ENCODE results near the gene TAS2R7. TPM values are rescaled to one million over a fixed set of nuclear protein-coding genes. Genes with fewer than 3 reads are reported as not detected.

The TAS2R7 gene
- polyA plus RNA-seq, 1 of the 3 experiments (the other 2 are of a cell fraction) = not detected

GRCh38 chr12:10842862-10843261 is 40.4 kb upstream of the TAS2R7 start:
- POLR2A ChIA-PET = no interaction called here
- no peak for DNase-seq
- Histone ChIP-seq H3K9me3 (no peaks in the 10 kb centered on the region), H3K27ac (ENCODE audit: low read depth in 2 of 2, low read length in 1 of 2) (no peak overlapping the region), H3K27me3 (ENCODE audit: insufficient read depth) (no peaks in the 10 kb centered on the region), H3K4me3 (ENCODE audit: low read depth in 2 of 2, low read length in 1 of 2) (no peak overlapping the region), H3K4me2 (no peak overlapping the region), H3K36me3 (replicated peaks in 1 of 2; ENCODE audit: control insufficient read depth in 1 of 2, insufficient read depth in 2 of 2, low read length in 1 of 2) (peaks cover 15 to 28% of the 10 kb centered on the region in 2 experiments), H3K4me1 (ENCODE audit: control insufficient read depth in 1 of 2, insufficient read depth in 2 of 2, low read depth in 1 of 2, low read length in 1 of 2) (no peaks in the 10 kb centered on the region), H3K9ac (no peak overlapping the region), H3K79me2 (ENCODE audit: insufficient read depth) (no peaks in the 10 kb centered on the region), H3K9me2 (no peaks in the 10 kb centered on the region), H3F3A (replicated peaks; ENCODE audit: insufficient read depth) (peaks cover 4% of the 10 kb centered on the region), H4K20me1 (ENCODE audit: insufficient read depth) (no peaks in the 10 kb centered on the region), H2AFZ (ENCODE audit: low read depth) (no peak overlapping the region)
- WGBS (ENCODE audit: low lambda C conversion rate) = 96% methylated on average over 2 of the region's 2 CpGs
- TF ChIP-seq FOXM1 (IDR thresholded peaks at IDR 0.05; ENCODE audit: low read depth) (no peak), CHD2 (IDR thresholded peaks at IDR 0.05; ENCODE audit: low read length, partially characterized antibody) (no peak), SIN3A (IDR thresholded peaks at IDR 0.05; ENCODE audit: borderline replicate concordance, low read depth, low read length) (no peak), TCF12 (IDR thresholded peaks at IDR 0.05) (no peak), GABPA (IDR thresholded peaks at IDR 0.05; ENCODE audit: low read depth) (no peak), RAD21 (IDR thresholded peaks at IDR 0.05; ENCODE audit: low read length) (no peak), YY1 (IDR thresholded peaks at IDR 0.05; ENCODE audit: low read depth) (no peak), FOSL2 (IDR thresholded peaks at IDR 0.05; ENCODE audit: borderline replicate concordance, low read depth) (no peak), TEAD4 (IDR thresholded peaks at IDR 0.05; ENCODE audit: borderline replicate concordance, insufficient read depth) (no peak), RCOR1 (IDR thresholded peaks at IDR 0.05; ENCODE audit: low read length) (no peak), MXI1 (IDR thresholded peaks at IDR 0.05; ENCODE audit: low read depth, low read length) (no peak), NRF1 (IDR thresholded peaks at IDR 0.05; ENCODE audit: low read depth, low read length) (no peak)
- TF ChIP-seq, protein P1, sequence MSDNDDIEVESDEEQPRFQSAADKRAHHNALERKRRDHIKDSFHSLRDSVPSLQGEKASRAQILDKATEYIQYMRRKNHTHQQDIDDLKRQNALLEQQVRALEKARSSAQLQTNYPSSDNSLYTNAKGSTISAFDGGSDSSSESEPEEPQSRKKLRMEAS (IDR thresholded peaks at IDR 0.05; ENCODE audit: low read depth) = no peak
- CTCF ChIA-PET = interaction anchor here (1.0 kb wide), 1 partner anchor 32 kb away, joined by 3 read pairs; no protein-coding TSS in a partner anchor

DNA sequence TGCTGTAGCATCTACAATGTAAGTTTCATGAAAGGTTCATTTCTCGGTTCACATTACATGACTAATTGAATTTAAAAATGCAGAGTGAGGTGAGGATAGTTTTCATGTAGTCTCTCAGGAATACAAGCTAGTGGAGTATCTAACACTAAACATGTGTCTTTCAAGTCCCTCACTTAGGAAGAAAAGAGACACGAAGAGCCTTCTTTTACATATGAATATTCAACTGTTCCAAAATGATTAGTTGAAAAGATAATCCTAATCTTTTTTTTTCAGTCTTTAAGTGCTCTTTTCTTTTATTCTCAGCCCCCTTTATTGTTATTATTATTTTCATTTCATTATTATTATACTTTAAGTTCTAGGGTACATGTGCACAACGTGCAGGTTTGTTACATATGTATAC is 36.0 kb upstream of the TAS2R7 start:
- no peaks in the 10 kb centered on the region for H3K9me3 ChIP-seq
- H3K27me3 ChIP-seq (ENCODE audit: insufficient read depth) = no peaks in the 10 kb centered on the region
- H3F3A ChIP-seq (replicated peaks; ENCODE audit: insufficient read depth) = peaks cover 4% of the 10 kb centered on the region
- DNase-seq = no peak
- CTCF ChIA-PET = no interaction called here
- no peaks in the 10 kb centered on the region for H3K4me1 ChIP-seq (ENCODE audit: control insufficient read depth in 1 of 2, insufficient read depth in 2 of 2, low read depth in 1 of 2, low read length in 1 of 2)
- 94% methylated on average over 3 of the region's 3 CpGs for WGBS (ENCODE audit: low lambda C conversion rate)
- POLR2A ChIA-PET = no interaction called here
- H4K20me1 ChIP-seq (ENCODE audit: insufficient read depth) = no peaks in the 10 kb centered on the region
- H3K9ac ChIP-seq = no peak overlapping the region
- peaks cover 10 to 14% of the 10 kb centered on the region in 2 experiments for H3K36me3 ChIP-seq (replicated peaks in 1 of 2; ENCODE audit: control insufficient read depth in 1 of 2, insufficient read depth in 2 of 2, low read length in 1 of 2)
- TF ChIP-seq MEF2A (IDR thresholded peaks at IDR 0.05; ENCODE audit: borderline replicate concordance, low read depth) = no peak
- TF ChIP-seq FOXM1 (IDR thresholded peaks at IDR 0.05; ENCODE audit: low read depth) = no peak
- no peak for TF ChIP-seq NRF1 (IDR thresholded peaks at IDR 0.05; ENCODE audit: low read depth, low read length)
- no peak overlapping the region for H3K4me2 ChIP-seq
- no peak overlapping the region for H3K27ac ChIP-seq (ENCODE audit: low read depth in 2 of 2, low read length in 1 of 2)
- H3K4me3 ChIP-seq (ENCODE audit: low read depth in 2 of 2, low read length in 1 of 2) = no peak overlapping the region
- no peaks in the 10 kb centered on the region for H3K9me2 ChIP-seq
- no peaks in the 10 kb centered on the region for H3K79me2 ChIP-seq (ENCODE audit: insufficient read depth)
- no peak overlapping the region for H2AFZ ChIP-seq (ENCODE audit: low read depth)

DNA sequence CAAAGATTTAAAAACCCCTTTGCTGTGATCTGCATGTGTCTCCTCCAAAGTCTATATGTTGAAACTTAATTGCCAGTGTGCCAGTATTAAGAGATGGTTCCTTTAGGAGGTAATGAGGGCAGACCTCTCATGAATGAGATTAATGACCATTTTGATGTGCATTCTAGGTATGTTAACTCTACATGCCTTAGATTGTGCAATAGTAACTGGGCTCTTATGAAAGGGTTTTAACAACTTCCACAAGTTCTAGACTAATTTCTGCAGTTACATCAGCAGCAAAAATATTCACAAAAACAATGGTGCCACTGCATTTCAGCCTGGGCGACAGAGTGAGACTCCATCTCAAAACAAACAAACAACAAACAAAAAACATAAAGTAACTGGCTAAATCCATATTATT is 27.6 kb upstream of the TAS2R7 start:
- H3F3A ChIP-seq (replicated peaks; ENCODE audit: insufficient read depth) = no peaks in the 10 kb centered on the region
- no peaks in the 10 kb centered on the region for H3K9me3 ChIP-seq
- H3K36me3 ChIP-seq (replicated peaks in 1 of 2; ENCODE audit: control insufficient read depth in 1 of 2, insufficient read depth in 2 of 2, low read length in 1 of 2) = peaks cover 0 to 2% of the 10 kb centered on the region in 2 experiments
- H3K79me2 ChIP-seq (ENCODE audit: insufficient read depth) = no peaks in the 10 kb centered on the region
- ChIA-PET POLR2A (no interaction called here), CTCF (no interaction called here)
- no peak for DNase-seq
- H3K4me2 ChIP-seq = no peak overlapping the region
- no peaks in the 10 kb centered on the region for H3K27me3 ChIP-seq (ENCODE audit: insufficient read depth)
- 95% methylated on average over 1 of the region's 1 CpG for WGBS (ENCODE audit: low lambda C conversion rate)
- no peak overlapping the region for H3K27ac ChIP-seq (ENCODE audit: low read depth in 2 of 2, low read length in 1 of 2)
- no peak overlapping the region for H2AFZ ChIP-seq (ENCODE audit: low read depth)
- H3K9me2 ChIP-seq = no peaks in the 10 kb centered on the region
- no peaks in the 10 kb centered on the region for H3K4me1 ChIP-seq (ENCODE audit: control insufficient read depth in 1 of 2, insufficient read depth in 2 of 2, low read depth in 1 of 2, low read length in 1 of 2)
- TF ChIP-seq SMC3 (IDR thresholded peaks at IDR 0.05; ENCODE audit: low read depth, low read length) = no peak
- no peak overlapping the region for H3K9ac ChIP-seq
- no peaks in the 10 kb centered on the region for H4K20me1 ChIP-seq (ENCODE audit: insufficient read depth)
- no peak overlapping the region for H3K4me3 ChIP-seq (ENCODE audit: low read depth in 2 of 2, low read length in 1 of 2)

Measured in SK-N-SH (cell line).